Body of pancreas (tissue), 4 donors: Measurements from ENCODE around the gene TEKTIP1.

Experiments
- POLR2A ChIP-seq, 3 donors: fragments of 450-650 bp; IDR thresholded peaks; one replicate each; pipeline ENCODE4 v1.6.1; 2016; ENCODE audit warnings: antibody characterized with exemption in 3 of 3, mild to moderate bottlenecking in 2 of 3
- TF ChIP-seq, protein P1 (sequence below), 7 experiments: fragments of 450-650 bp in 4 of 7; fragments of 200-600 bp in 3 of 7; sonication (generic) in 3 of 7; IDR thresholded peaks; one replicate each; pipeline ENCODE4 v1.5.1; 2016 to 2019; ENCODE audit warnings: antibody characterized with exemption in 7 of 7

DNA sequence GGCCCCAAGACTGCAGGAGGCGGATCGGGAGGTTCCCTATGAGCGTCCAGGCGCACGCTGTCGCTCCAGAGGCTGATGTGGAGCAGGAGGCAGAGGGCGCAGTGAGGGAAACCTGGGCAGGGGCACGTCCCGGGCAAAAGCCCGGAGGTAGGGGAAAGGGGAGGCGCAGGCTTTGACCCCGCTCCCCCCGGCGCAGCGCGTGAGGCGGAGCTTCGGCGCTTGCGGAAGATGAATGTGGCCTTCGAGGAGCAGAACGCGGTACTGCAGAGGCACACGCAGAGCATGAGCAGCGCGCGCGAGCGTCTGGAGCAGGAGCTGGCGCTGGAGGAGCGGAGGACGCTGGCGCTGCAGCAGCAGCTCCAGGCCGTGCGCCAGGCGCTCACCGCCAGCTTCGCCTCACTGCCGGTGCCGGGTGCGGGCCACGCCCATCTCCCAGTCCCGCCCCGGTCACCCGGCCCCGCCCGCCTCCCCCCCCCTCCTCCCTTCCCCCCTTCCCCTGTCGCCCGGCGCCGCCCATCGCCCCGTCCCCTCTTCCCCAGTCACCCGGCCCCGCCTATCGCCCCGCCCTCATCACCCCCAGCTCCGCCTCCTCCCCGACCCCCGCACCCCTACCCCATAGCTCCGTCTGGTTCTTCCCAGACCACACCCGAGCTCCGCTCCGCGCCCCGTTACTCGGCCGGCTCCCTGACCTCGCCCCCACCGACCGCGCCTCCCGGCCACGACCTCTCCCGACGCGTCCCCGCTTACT lies 37.9 kb downstream of the TEKTIP1 start:
- TF ChIP-seq, protein P1, sequence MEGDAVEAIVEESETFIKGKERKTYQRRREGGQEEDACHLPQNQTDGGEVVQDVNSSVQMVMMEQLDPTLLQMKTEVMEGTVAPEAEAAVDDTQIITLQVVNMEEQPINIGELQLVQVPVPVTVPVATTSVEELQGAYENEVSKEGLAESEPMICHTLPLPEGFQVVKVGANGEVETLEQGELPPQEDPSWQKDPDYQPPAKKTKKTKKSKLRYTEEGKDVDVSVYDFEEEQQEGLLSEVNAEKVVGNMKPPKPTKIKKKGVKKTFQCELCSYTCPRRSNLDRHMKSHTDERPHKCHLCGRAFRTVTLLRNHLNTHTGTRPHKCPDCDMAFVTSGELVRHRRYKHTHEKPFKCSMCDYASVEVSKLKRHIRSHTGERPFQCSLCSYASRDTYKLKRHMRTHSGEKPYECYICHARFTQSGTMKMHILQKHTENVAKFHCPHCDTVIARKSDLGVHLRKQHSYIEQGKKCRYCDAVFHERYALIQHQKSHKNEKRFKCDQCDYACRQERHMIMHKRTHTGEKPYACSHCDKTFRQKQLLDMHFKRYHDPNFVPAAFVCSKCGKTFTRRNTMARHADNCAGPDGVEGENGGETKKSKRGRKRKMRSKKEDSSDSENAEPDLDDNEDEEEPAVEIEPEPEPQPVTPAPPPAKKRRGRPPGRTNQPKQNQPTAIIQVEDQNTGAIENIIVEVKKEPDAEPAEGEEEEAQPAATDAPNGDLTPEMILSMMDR (IDR thresholded peaks at IDR 0.05), result no peak
- no peak for TF ChIP-seq POLR2A (IDR thresholded peaks at IDR 0.05)
